GM19193 (cell line): ENCODE data around the gene ELAVL1.

Experiments
- POLR2A ChIP-seq: IDR thresholded peaks from 4 replicates; pipeline ENCODE4 v1.6.1; 2011; ENCODE audit not compliant: insufficient read depth, insufficient read length; ENCODE audit errors: extremely low read depth

Gene ELAVL1

DNA sequence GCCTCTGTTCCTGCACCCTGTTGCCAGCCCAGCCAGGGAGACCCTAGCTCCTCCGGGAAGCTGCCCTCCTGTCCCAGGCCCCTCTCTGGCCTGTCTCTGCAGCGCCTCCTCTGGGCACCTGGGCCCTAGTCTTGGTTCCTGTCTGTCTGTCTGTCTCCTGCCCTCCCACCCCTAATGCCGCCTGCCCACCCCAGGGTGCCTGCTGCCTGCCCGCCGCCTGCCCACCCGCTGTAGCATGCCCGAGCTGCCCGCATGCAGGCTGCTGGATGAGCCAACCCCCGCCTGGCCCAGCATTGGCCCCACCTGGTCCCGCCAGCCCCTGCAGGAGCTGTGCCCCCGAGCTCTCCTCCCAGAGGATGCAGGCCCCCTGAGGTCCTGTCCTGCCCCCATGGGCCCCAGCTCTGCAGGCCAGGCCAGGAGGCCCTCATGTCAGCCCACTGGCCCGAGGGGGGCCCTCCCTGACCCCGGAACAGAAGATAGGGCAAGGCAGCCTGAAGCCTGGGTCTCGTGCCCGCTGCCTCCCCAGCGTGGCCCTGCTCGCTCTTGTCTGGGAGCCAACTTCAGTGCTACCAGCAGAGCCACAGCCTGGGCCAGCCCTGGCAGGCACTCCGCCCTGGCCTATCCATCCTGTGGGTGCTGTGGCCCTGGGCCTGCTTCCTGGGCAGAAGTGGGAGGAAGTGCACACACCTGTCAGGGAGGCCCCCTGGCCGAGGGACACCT, 96.5 kb downstream of the ELAVL1 start:
- TF ChIP-seq POLR2A: no peak
